GM21526 (cell line): ENCODE results near the gene PHACTR1.
"Not testable (repeated sequence)": the region's sequence is repeated elsewhere in the genome, so short reads cannot be mapped to it uniquely, and the experiment has no call there.

Source experiments
- ATAC-seq: cut with Tn5 transposase; IDR thresholded peaks from one replicate; pipeline ENCODE4 v1.9.1; 2021; ENCODE audit warnings: moderate library complexity; ENCODE audit not compliant: unreplicated experiment, low FRiP score

PHACTR1 gene

DNA sequence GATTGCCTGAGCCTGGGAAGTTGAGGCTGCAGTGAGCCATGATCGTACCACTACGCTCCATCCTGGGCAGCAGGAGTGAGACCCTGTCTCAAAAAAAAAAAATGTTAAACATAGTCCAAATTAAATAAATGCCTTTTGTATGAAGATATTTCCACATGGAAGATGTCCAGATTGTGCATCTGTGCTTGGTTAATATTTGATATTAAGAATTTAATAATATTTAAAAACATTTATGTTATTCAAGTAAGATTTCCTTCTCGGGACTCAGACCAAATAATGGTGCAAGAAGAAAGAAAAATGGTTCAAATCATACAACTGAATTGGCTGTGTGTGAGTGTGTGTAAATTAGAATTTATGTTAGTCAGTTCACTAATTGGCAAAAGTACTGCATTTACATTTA is 409.3 kb downstream of the PHACTR1 start:
- no peak for ATAC-seq

DNA sequence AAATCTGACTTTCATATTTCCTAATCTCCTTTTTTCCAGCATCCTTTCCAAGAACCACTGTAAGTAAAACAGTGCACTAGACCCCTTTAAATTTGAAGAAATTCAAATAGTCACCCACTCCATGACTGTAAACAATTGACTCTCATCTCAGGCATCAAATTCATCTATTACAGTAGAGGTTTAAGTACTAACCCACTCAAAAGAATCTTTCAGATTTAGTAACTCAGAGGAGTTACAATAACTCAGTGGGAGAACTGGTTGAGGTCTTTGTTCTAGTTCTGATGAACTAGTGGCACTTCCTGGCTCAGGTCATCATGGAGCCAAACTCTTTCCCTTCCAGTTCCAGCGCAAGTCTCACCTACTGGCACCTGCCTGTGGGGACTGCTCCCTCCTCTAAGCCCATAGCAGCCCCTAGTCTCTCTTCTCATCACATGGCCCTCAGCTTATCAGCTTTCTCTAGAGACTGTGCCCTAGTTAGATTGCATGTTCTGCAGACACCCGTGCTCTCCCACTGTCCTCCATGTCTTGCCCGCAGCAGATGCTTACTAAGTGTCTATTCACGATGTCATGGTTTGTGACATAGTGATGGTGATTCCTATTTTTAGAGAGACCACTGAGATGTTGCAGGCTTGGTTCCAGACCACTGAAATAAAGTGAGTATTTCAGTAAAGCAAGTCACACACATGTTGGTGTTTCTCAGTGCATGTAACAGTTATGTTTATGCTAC is 415.5 kb downstream of the PHACTR1 start:
- no peak for ATAC-seq

DNA sequence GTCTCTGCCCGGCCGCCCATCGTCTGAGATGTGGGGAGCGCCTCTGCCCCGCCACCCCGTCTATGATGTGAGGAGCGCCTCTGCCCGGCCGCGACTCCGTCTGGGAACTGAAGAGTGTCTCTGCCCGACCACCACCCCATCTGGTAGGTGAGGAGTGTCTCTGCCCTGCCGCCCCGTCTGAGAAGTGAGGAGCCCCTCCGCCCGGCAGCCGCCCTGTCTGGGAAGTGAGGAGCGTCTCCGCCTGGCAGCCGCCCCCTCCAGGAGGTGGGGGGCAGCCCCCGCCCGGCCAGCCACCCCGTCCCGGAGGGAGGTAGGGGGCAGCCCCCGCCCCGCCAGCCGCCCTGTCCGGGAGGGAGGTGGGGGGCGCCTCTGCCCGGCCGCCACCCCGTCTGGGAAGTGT is 417.3 kb downstream of the PHACTR1 start:
- not testable (repeated sequence) for ATAC-seq

DNA sequence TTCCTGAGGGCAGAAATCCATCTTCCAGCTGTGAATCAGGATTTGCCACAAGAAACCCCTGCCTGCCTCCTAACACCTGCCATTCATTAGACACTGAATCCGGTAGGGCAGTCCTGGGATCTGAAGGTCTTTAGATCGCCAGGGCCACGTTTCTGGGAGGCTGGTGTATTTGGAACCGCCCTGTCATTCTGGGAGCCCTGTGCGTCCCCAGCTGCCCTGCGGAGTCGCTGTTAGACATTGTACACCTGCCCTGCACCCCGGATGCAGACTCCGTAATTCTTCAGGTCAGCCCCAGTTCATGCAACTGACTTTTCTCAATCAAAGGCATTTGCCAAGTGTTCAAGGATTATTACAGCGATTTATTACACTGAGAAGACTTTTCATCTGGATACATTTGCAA is 418.6 kb downstream of the PHACTR1 start:
- ATAC-seq: no peak

DNA sequence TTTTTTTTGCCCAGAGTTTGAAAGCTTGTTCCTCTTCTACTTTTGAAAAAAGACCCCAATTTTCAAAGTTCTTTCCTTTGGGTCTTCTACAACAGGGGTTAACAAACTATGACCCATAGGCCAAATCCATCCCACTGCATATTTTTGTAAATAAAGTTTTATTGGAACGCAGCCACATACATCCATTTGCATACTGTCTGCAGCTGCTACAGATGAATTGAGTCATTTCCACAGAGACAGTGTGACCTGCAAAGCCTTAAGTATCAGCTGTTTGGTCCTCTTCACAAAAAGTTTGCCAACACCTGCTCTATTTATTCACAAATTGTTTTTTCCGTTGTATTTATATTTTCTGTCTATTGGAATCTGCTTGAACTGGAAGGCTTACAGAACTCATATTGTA is 422.6 kb downstream of the PHACTR1 start:
- no peak for ATAC-seq

DNA sequence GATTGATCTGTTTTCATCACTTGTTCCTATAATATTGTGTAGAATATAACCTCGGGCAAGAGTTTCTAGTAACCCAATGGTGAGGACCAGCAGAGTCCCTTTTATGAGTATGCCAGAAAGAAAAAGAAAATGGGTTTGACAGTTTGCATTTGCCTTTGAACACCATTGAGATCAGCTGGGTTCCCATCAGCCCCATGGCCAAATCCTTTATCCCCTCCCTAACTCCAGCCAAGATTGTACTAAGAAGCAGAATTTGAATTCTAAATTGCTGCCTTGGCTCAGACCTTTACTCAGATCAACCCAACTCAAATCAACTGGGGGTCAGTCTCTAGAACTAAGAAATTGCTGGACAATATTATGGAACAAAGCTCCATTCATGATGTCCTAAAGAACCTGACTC is 424.4 kb downstream of the PHACTR1 start:
- no peak for ATAC-seq

DNA sequence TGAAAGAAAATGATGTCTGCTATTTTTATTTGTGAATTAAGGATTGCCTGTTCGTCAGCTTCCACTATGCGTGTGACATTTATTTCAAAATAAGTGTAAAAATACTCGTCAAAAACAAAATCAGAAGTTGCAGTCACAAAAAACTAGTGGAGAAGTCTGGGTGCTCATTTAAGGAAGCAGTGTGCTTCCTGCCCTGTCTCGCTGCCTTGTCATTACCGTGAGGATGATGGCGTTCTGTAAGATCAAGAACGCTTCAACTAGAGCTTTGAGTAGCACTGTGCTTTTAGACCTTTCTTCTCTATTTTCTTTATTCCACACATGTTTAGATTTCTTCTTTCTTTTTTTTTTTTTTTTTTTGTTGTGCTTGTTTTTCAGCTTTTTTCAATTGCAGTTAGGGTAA is 424.8 kb downstream of the PHACTR1 start:
- no peak for ATAC-seq

DNA sequence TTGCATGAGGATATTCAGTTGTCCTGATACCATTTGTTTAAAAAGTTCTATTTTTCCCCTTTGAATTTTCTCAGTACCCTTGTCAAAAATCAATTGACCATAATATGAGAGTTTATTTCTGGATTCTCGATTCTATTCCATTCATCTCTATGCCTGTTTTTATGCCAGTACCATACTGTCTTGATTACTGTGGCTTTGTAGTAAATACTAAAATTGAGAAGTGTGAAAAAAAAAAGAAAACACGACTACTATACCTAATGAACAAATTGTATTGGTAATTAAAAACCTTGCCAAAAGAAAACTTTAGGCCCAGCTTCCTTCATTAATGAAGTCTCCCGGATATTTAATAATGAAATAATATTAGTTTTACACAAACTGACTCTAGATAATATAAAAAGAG is 426.0 kb downstream of the PHACTR1 start:
- ATAC-seq: no peak

DNA sequence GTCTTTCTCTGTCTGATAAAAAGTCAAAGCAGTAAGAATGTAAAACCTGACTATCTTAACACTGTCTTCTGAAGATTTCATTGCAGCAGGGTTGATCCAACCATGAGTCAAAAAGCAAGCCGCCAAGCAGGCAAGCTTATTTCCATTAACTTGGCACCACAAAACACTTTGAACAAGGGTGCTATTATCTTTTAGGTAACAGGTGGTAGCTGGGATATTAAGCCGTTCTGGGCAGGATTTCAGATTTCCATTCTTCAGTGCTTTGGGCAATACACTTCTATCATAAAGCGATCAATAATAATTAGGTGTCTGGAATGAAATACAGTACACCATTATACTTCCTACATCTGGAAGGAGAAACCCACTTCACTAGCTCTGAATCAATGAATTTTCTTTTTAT is 429.9 kb downstream of the PHACTR1 start:
- ATAC-seq: no peak

DNA sequence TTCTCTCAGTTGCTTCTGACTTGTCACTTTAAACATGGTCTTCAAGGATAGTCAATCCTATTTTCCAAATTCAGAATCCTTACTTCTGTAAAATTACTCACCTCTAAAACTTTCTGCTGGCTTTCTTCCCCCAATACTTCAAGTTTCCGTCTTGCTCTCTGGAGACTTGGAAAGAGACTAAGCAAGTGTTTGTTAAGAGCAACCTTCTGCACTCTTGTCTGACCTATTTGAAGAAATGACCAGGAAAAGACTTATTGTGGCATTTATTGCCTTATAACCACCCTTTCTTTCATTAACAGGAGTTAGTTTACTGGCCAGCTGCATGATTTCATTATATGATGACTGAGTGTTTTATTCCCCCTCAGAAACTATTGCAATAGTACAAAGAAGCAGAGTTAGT is 430.8 kb downstream of the PHACTR1 start:
- ATAC-seq: no peak

DNA sequence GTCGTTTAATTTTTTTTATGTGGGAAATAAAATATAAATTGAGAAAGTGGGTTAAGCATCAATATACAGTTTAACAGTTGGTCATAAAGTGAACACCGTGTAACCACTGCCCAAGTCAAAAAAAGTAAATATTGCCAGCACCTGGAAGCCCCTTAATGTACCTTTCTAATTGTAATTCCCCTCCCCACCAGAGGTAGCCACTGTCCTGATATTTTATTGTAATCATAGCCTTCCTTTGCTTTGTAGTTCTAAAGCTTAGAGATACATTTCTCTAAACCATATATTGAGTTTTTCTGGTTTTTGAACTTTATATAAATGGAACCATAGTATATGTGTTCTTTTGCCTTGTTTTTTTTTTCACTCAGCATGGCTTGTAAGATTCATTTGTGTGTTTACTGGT is 431.2 kb downstream of the PHACTR1 start:
- no peak for ATAC-seq

DNA sequence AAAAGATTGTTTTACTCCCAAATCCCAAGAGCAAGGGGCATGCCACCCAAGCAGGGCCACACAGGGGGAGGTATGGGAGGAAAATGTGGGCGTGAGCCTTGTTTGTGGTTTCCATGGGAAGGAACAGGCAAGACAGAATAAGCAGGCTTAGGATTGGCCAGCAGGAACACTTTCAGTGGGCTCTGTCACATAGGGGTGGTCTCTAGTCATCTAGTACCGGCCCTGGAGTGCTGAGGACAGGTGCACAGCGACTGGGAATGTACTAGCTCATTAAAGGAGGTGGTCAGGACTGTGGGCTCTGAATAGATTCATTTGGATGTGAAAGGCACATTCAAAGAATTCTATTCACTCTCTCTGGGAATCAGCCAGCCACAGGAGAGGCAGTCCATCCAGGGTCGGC is 436.2 kb downstream of the PHACTR1 start:
- no peak for ATAC-seq

DNA sequence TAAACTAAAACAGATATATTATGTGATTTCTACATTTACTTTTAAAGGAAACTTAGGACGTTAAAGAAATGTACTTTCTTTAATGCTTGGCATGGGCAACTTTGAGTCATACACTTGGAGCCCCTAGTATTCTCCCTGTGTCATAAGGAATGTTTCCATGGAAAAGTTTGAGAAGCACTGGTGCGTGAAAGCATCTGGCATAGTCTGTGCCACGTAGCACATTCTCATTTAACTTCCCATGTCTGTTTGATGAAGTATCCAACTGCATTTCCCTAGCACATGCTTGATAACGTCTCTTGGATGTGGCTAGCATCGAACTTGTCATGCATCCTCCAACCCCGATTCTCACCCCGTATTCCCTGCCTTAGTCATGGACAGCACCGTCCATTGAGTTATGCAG is 439.8 kb downstream of the PHACTR1 start:
- no peak for ATAC-seq

DNA sequence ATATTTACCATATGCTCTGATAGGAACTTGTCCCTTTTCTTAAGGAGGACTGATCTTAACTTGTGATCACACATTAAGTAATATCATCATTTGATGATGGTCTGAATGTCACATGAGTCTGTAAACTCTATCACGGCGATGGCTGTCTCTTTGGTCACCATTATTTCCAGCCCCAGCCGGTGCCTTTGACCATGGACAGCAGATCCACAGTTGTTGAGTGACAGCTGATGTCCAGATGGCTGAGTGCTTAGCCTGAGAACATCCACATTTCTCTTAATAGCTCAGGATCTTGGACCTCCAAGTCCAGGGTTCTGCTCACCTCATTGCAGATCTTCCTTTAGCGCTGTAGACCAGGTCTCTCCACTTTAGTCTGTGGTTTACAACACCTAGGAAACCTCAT is 440.7 kb downstream of the PHACTR1 start:
- ATAC-seq: no peak

DNA sequence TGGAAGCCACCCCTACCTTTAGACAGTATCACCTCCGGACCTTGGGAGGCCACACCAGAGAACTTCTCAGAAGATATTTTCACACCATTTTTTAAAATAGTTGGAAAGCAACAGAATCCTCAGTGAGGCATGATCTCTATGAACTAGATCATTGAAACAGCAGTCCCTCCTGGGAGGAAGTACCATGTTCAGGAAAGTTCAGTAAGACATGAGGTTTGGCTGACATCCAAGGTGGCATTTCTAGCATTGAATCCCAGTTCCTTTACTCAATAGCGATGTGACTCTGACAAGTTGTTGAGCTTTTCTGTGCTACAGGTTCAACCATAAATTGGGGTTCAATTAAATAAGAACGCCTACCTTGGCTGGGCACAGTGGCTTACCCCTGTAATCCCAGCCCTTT is 442.7 kb downstream of the PHACTR1 start:
- ATAC-seq: no peak

DNA sequence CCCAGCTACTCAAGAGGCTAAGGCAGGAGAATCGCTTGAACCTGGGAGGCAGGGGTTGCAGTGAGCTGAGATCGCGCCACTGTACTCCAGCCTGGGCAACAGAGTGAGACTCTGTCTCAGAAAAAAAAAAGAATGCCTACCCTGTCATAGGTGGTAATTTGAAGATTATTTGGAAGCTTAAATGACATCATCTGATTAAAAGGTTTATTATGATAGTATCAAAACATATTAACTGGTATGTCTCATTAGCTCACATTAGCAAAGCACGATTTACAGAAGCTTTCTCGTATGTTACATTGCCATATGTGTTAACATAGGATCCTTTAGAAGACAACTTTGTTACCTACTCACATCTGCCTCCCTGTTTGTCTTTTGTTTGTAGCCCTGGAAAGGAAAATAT is 443.3 kb downstream of the PHACTR1 start:
- ATAC-seq: not testable (repeated sequence)

DNA sequence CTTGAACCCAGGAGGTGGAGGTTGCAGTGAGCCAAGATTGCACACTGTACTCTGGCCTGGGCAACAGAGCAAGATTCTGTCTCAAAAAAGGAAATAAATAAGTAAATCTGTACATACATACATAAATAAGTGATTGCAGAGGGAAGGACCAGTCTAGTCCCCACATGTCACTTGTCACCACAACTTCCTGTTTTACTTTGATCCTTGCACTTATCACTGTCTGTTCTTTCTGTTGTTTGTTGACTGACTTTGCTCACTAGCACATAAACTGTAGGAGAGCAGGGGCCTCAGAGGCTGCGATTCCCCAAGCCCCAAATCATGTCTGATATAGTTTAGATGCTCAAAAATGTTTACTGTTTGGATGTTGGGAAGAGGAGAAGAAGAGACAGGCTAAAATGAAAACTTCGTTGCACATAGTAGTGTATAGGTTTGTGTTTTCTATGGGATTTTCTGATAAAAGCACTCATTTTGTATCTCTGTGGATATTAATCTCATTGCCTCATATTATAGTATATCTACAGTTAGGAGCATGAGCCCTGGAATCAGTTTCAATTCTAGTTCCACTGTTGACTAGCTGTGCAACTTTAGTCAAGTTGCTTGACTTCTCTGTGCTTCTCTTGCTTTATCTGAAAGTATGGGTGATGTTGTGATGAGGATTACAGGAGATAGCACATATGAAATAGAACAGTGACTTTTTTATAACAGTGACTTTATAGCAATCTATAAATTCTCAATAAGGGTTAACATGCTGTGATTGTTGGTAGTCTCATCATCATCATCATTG is 446.8 kb downstream of the PHACTR1 start:
- ATAC-seq: no peak

DNA sequence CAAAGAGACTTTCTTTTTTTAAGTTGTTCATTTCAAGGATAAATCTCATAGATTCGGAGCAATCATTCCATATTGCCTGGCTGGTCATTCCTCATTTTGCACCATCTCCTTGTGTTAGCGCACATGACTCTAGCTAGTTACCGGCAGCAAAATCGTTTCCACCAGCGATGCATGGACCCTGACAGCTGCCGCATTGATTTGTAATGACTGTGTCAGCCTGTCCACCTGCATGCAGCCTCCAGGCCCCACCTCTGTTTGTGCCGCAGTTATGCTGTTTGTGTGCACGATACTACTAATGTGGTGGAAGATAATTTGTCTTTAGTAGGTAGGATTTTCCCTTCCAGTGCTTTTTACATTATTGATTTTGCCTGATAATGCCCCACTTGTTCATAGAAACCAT is 447.7 kb downstream of the PHACTR1 start:
- no peak for ATAC-seq

DNA sequence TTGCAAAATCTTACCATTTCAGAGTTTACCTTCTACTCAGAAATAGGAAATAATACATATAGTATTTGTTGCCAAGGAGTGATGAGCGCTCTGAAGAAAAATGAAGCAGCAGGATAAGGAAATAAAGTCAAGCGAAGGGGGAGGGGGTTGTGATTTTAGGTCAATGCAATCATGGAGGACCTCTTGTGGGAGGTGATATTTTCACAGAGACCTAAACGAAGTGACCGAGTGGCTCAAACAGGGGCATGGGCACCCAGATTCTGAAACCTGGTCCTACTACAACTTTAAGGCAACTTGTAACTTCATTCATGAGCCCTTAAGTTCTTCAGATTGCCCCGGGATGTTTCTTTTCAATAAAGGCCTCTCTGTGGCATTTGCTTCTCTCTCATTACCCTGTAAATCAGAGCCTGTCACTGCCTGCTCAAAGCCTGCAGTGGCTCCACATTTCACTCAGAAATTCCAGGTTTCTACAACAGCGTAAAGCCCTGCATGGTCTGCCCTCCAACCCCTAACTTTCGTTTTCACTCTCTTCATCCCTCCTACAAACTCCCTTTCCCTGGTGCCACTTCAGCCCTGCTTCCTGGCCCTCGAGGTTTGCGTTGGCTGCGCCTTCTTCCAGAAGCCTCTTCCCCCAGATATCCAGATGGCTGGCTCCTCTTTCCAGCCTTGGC is 449.1 kb downstream of the PHACTR1 start:
- no peak for ATAC-seq

DNA sequence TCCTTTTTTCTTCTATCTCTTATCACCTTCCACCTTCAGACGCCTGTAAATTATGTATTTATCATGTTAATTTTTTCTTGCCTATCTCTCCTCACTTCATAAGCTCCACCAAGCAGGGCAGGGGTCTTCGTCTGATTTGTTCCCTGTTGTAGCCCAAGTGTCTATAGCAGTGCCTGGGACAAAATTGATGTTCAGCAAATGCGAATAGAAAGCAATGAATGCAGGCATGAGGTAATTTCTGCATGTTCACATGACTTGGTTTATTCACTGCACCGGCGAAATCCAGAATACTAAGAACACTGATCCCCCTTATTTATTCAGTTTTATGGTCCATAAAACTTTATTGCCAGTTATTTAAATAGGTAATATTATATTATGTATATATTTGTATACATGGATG is 449.7 kb downstream of the PHACTR1 start:
- ATAC-seq: no peak

DNA sequence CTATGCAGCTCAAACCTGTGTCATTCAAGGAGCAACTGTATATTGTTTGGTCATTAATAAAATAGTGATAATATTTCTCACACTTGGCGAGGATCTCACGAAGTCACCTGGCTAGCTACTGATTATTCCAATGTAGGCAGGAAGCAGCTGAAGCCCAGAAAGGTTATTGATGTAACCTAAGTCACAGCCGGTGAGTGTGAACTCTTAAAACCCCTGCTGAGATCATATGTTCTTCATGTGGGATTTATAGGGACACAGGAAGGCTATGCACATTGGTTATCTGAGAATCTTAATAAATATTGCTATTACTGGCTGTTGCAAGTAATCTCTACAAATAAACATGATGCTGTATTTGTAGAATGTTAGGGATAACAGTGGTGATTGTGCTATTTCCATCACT is 450.3 kb downstream of the PHACTR1 start:
- ATAC-seq: no peak

DNA sequence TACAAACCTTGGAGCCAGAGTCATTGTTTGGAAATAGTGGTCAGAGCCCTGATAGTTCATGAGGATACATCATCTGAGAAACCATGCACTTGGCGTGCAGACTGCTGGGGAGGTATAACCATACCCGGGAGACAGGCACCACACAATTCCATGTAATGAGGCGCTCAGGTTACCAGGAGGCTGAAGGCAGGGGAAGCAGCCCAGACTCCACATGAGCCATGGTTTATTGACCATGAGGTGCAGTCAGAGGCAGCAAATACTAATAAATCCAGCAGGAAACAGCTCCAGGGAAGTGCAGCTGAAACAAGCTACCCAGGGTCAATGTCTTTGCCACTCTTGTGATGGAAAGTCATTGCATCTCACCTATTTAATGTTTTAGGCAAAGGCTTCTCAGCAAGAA is 455.7 kb downstream of the PHACTR1 start:
- ATAC-seq: no peak
